ENCODE results near the gene IQSEC1.

The IQSEC1 gene

DNA sequence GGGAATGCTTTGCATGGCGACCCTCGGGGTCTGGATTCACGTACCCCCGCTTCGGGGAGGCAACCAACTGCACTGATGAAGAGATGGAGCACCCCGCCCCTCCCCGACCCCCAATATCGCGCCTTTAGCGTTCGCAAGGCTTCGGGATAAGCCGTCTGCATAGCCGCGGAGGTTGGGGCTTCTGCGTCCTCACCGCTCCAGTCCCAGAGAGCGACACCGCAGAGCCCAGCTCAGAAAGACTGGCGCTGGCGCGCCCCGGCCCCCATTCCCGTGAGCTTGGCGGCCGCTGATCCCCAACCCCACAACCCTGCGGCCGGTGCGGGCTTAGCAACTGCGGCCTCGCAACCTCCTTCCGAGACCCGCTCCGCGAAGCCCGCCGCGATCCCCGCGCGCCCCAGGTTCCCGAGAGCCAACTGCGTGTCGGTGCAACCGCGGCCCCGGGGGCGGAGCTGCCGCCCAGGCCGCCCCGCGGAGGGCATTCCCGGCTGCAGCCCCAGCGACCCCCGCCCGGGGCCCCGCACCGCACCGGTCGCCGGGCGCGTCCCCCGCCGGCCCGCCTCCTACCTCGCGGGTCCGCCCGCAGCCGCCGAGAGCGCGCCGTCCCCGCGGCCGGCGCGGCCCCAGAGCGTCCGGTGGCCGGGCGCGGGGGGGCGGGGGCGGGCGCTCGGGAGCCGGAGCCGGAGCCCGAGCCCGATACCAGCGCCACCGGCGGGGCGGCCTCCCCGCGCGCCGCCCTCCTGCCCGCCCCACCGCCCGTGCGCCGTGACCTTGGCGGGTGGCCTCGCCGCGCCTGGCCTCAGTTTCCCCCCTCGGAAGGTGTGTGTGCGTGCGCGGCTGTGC lies 79.5 kb downstream of the IQSEC1 start:
- TF ChIP-seq, protein P1, sequence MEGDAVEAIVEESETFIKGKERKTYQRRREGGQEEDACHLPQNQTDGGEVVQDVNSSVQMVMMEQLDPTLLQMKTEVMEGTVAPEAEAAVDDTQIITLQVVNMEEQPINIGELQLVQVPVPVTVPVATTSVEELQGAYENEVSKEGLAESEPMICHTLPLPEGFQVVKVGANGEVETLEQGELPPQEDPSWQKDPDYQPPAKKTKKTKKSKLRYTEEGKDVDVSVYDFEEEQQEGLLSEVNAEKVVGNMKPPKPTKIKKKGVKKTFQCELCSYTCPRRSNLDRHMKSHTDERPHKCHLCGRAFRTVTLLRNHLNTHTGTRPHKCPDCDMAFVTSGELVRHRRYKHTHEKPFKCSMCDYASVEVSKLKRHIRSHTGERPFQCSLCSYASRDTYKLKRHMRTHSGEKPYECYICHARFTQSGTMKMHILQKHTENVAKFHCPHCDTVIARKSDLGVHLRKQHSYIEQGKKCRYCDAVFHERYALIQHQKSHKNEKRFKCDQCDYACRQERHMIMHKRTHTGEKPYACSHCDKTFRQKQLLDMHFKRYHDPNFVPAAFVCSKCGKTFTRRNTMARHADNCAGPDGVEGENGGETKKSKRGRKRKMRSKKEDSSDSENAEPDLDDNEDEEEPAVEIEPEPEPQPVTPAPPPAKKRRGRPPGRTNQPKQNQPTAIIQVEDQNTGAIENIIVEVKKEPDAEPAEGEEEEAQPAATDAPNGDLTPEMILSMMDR (IDR thresholded peaks at IDR 0.05), result no peak

DNA sequence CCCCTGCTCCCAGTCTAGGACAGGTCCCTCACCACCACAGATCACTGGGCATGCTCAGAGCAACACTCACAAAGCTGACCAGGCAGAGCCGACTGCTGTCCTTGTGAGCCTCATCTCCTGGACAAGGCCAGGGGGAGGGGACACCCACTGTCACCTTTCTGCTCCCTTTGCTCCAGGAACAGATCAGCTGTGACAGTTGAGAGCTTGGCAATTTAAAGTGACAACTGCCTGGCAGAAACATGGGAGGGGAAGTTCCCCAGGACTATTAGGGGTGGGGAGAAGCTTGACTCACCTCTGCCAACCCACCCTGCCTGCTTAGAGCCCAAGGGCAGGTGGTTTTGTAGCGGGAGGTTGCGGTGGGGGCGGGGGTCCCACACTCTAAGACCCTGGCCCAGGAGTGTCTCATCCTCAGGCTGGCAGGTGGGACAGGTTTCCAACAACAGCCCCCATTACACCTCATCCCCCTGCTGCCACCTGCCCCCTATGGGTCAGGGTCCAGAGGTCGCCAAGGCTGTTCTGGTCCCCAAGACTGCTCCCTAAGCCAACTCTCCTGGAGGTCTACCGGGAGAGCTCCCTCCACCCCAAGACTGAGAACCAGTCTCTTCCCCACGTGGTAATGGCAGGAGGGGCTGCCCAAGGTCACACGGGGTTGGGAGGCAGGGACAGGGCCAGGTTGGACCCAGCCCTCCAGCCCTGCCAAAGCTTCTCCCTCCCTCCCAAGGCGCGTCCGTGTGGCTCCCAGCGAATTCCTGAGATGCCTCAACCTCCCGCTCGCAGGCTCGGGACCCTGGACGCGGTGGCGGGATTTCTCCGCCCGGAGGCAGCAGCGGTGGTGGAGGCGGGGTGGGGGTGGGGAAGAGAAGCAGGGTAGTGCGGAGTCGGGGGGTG lies 80.4 kb downstream of the IQSEC1 start:
- TF ChIP-seq, protein P1 (IDR thresholded peaks at IDR 0.05), result no peak

DNA sequence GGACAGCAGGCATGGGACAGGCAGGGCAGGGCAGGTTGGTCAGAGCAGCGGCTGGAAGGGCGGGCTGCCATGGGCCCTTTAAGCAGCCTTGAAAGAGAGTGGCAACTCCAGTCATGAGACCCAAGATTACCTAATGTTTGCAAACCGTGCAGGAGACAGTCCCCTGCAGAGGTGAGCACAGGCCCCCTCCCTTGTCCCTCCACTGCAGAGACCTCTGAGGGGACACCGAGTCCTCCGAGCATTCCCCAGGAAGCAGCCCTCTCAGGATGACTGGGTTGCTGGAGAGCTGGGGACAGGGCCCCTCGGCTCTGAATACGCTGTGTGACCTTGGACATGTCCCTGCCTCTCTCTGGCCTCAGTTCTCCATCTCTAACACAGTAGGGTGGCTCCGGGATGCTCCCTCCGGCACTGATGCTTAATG lies 81.4 kb downstream of the IQSEC1 start:
- TF ChIP-seq, protein P1 (IDR thresholded peaks at IDR 0.05), result no peak

DNA sequence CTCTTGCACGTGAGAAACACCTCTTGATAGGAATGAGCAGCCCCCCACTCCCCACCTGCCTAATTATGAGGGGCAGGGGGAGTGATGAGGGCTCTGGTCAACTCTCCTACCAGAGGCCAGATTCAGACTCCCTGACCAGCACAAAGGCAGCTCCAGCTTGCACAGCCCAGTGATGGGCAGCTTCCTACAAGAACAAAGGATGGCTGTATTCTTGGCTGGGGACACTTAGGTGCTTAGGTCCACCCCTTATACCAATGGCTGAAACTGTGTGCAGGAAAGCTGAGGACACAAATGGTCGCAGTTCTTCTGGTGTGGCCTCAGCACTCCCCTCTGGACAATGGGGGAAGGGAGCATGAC lies 81.8 kb downstream of the IQSEC1 start:
- TF ChIP-seq, protein P1 (IDR thresholded peaks at IDR 0.05), result no peak

DNA sequence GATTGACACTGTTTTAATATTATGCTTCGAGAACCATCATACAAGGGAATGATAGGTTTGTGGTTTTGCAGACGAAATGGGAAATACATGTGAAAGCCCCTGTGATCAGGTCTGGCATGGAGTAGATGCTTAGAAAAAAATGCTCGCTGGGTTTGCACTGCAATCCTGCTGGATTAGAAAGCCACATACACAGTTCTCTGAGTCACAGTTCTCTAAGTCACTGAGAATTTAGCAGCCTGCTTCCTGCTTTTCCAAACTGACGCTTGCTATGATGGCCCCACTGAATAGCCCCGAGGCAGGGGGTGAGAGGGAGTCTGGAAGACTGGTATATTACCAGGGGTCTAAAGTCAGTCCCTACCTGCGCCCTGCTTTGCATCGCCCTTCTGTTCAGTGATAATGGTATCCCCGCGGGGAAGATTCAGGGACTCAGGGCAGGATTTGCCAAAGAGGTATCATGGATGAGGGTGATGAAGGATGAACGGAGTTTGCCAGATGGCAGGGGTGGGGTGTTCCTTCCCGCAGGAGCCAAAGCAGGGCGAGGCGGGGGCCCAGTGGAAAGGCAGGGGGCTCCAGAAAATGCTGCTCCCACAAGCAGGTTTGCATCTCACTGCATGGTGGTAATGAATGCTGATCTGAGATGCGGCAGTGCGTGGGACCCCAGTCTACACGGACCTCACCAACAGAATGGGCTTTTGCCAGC lies 82.3 kb downstream of the IQSEC1 start:
- TF ChIP-seq, protein P1 (IDR thresholded peaks at IDR 0.05), result no peak

DNA sequence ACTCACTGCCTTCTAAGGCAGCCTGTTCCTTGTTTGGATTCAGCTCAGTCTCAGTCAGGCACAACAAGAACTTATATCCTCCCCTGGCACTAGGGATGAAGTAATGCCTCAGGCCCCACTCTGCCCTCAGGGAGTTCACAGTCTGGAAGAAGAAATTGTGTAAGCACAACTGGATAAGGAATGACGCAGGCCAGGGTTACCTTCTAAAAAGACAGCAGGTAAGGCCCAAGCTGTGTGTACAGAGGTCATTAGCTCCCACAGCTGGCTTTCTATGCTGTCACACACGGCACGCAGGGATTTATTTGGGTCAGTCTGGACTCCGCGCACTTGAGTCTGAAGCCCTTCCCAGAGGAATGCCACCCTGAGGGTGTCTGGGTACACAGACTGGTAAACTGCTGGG lies 82.9 kb downstream of the IQSEC1 start:
- TF ChIP-seq, protein P1 (IDR thresholded peaks at IDR 0.05), result no peak

DNA sequence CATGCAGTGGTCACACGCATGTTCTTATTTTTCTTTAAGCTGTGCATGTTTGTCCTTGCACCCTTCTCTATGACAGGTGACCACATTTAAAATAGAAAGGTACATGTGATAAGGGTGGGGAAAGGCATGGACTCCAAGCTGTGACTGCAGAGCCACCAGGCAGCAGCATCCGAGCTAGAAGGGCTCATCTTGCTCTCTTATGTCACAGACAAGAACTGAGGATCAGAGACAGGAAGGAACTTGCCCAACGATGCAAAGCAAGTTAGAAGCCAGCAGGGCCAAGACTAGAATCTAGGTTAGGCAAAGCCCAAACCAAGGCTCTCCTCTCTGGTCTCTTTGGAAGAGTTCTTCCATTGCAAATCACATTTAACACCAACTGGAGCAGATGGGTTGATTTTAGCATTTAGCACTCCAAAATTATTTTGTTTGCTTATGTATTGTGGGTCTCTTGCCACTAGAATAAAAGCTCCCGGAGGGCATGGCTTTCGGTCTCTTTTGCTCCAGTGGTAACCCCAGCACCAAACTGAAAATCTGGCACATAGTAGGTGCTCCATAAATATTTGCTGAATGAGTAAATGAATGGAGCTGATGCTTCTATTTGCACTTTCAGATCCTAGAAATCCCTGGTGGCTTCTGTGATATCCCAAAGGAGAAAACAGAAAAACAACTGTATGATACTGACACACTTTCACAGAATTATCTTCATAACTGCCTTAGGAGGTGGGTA lies 84.3 kb downstream of the IQSEC1 start:
- TF ChIP-seq, protein P1 (IDR thresholded peaks at IDR 0.05), result no peak
